Upper lobe of right lung (tissue), 1 donor: ENCODE results near the gene UNC119B. TPM values are rescaled to one million over a fixed set of nuclear protein-coding genes. Genes with fewer than 3 reads are reported as not detected.

ENCODE experiments used
- ATAC-seq: fragments of 200-7000 bp; cut with Tn5 transposase; one replicate; pipeline ENCODE4 v1.9.1; 2020; ENCODE audit warnings: mild to moderate bottlenecking, moderate library complexity
- DNase-seq: peaks from one replicate; pipeline ENCODE4 v3.0.0-alpha.2; 2020
- H3K27ac ChIP-seq: fragments of 200-600 bp; one replicate; pipeline ENCODE4 v1.8.0; 2022
- H3K27me3 ChIP-seq: fragments of 200-600 bp; one replicate; pipeline ENCODE4 v1.8.0; 2022; ENCODE audit warnings: mild to moderate bottlenecking
- H3K36me3 ChIP-seq: fragments of 200-600 bp; one replicate; pipeline ENCODE4 v1.8.0; 2022
- H3K4me1 ChIP-seq: fragments of 200-600 bp; one replicate; pipeline ENCODE4 v1.8.0; 2022
- H3K4me3 ChIP-seq: fragments of 200-600 bp; one replicate; pipeline ENCODE4 v1.8.0; 2022; ENCODE audit warnings: mild to moderate bottlenecking
- H3K9me3 ChIP-seq: fragments of 200-600 bp; one replicate; pipeline ENCODE4 v1.8.0; 2022
- CTCF ChIP-seq: fragments of 200-600 bp; IDR thresholded peaks from one replicate; pipeline ENCODE4 v1.8.0; 2022; ENCODE audit warnings: antibody characterized with exemption
- intact Hi-C: fragments of 100-400 bp; cut with DNase I; formaldehyde crosslinking; loops from one replicate; pipeline ENCODE4 v1.11.0; 2022
- total RNA-seq: library from RNA; stranded (reverse); fragmentation: NEBNext Ultra II Directional; extraction: Animal tissue kit (Norgen Biotek cat#: 25700); gene quantifications from one replicate; pipeline ENCODE4 v1.2.1, GENCODE V29; 2021
- donor health status: DM: no; HTN: yes; CAD: no; lungs with severe emphysema.

The UNC119B gene
- total RNA-seq, 1 donor from 2014 or later: 23.0 TPM

- peak; percentile 99 for DNase-seq
- no peak for TF ChIP-seq CTCF
- intact Hi-C loops: no loop called here
- H3K27me3 ChIP-seq: no peaks in the 10 kb centered on the region
- H3K36me3 ChIP-seq: no peaks in the 10 kb centered on the region
- H3K4me1 ChIP-seq: peaks cover 20% of the 10 kb centered on the region
- peak; percentile 90 for ATAC-seq
- H3K4me3 ChIP-seq: peak overlapping the region; percentile 91
- peak overlapping the region; percentile 88 for H3K27ac ChIP-seq
- H3K9me3 ChIP-seq: no peaks in the 10 kb centered on the region
Observed at GRCh38 chr12:120686151-120686689, 24.0 kb upstream of the UNC119B start.

- DNase-seq (peak; percentile 99), ATAC-seq (peak; percentile 95)
- Histone ChIP-seq H3K4me1 (peaks cover 20% of the 10 kb centered on the region), H3K27me3 (no peaks in the 10 kb centered on the region), H3K27ac (peak within 1 kb of the TSS; percentile 88), H3K9me3 (no peaks in the 10 kb centered on the region), H3K36me3 (no peaks in the 10 kb centered on the region), H3K4me3 (peak within 1 kb of the TSS; percentile 91)
- peak; percentile 4 for TF ChIP-seq CTCF
- intact Hi-C loops: no loop called here
Observed at GRCh38 chr12:120686690-120687577, 23.3 kb upstream of the UNC119B start, which contains the start of gene MLEC. TSS of gene MLEC (plus strand) at chr12:120687149. CDS start at chr12:120687297, 148 bp downstream.

GRCh38 chr12:120687578-120688289, 22.5 kb upstream of the UNC119B start:
- Histone ChIP-seq H3K4me1 (peaks cover 20% of the 10 kb centered on the region), H3K27me3 (no peaks in the 10 kb centered on the region), H3K27ac (peak overlapping the region; percentile 88), H3K9me3 (no peaks in the 10 kb centered on the region), H3K36me3 (no peaks in the 10 kb centered on the region), H3K4me3 (peak overlapping the region; percentile 91)
- intact Hi-C loops: no loop called here
- DNase-seq (peak; percentile 66), ATAC-seq (no peak)
- TF ChIP-seq CTCF: no peak

- peak overlapping the region; percentile 91 for H3K4me3 ChIP-seq
- H3K9me3 ChIP-seq: no peaks in the 10 kb centered on the region
- DNase-seq: no peak
- intact Hi-C loops: no loop called here
- H3K4me1 ChIP-seq: peaks cover 20% of the 10 kb centered on the region
- H3K36me3 ChIP-seq: no peaks in the 10 kb centered on the region
- H3K27me3 ChIP-seq: no peaks in the 10 kb centered on the region
- TF ChIP-seq CTCF: no peak
- H3K27ac ChIP-seq: peak overlapping the region; percentile 88
- no peak for ATAC-seq
Observed at GRCh38 chr12:120688527-120689071, 21.7 kb upstream of the UNC119B start.

- H3K27ac ChIP-seq: no peak overlapping the region
Observed at GRCh38 chr12:120689397-120690082, 20.7 kb upstream of the UNC119B start.

More at GRCh38 chr12:120689397-120690082, 20.7 kb upstream of the UNC119B start:
- DNase-seq: no peak
- H3K36me3 ChIP-seq: peaks cover 6% of the 10 kb centered on the region
- no peak for TF ChIP-seq CTCF
- H3K9me3 ChIP-seq: no peaks in the 10 kb centered on the region
- intact Hi-C loops: no loop called here
- no peaks in the 10 kb centered on the region for H3K27me3 ChIP-seq
- H3K4me3 ChIP-seq: peak overlapping the region; percentile 91
- H3K4me1 ChIP-seq: peaks cover 23% of the 10 kb centered on the region
- no peak for ATAC-seq
